Putamen (tissue), 1 donor: ENCODE results near the gene CTIF.
A peak's percentile ranks its signal among the peaks of the same experiment; 100 is the strongest.
"Not testable (repeated sequence)": the region's sequence is repeated elsewhere in the genome, so short reads cannot be mapped to it uniquely, and the experiment has no call there.

Experiments used
- DNase-seq: peaks from one replicate; pipeline ENCODE4 v3.0.0-alpha.2; 2016; ENCODE audit warnings: low spot score

Gene CTIF

DNA sequence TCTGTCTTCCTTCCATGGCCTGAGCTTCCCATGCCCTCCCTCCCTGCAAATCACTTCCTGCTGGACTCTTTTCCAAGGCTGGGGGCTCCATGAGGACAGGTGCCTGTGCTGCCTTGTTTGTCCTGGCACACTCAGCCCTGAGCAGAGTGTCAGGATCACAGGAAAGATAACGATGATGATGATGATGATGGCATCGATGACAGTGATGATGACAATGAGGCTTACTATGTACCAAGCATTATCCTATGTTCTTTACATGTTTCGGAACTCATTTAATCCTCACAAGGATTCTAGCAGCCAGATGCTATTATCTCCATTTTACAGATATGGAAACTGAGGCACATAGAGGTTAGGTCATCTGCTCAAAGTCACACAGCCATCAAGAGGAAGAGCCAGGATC, 170.0 kb downstream of the CTIF start:
- no peak for DNase-seq

DNA sequence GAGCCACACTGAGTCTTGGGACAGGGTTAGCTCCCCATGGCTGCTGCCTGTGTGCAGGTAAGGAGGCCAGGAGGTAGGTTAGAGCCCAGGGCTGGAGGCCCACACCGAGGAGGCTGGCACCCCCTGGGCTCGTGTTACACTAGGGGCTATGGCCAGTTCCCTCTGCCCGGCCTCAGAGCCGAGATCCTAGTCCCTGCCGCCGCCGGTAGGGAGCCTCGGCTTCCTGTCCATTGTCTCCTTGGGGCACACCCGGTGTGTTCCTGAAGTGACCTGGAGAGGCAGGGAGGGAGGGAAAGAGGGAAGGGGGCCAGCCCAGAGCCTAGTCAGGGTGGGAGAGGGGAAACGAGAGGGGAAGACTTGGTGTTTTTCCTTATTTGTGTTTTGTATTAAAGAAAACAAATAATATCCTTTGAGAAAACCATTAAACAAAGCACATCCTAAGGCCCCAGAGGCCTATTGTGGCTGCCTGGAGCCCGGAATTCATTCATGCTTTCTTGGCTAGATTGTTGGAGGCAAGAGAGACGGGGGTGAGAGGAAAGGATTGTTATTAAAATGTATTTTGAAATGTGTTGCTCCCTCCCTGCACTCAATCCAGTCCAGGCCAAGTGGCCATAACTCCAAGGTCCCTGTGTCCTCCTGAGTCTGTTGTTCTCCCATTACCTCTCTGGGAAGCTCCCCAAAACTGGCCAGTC, 170.7 kb downstream of the CTIF start:
- no peak for DNase-seq

DNA sequence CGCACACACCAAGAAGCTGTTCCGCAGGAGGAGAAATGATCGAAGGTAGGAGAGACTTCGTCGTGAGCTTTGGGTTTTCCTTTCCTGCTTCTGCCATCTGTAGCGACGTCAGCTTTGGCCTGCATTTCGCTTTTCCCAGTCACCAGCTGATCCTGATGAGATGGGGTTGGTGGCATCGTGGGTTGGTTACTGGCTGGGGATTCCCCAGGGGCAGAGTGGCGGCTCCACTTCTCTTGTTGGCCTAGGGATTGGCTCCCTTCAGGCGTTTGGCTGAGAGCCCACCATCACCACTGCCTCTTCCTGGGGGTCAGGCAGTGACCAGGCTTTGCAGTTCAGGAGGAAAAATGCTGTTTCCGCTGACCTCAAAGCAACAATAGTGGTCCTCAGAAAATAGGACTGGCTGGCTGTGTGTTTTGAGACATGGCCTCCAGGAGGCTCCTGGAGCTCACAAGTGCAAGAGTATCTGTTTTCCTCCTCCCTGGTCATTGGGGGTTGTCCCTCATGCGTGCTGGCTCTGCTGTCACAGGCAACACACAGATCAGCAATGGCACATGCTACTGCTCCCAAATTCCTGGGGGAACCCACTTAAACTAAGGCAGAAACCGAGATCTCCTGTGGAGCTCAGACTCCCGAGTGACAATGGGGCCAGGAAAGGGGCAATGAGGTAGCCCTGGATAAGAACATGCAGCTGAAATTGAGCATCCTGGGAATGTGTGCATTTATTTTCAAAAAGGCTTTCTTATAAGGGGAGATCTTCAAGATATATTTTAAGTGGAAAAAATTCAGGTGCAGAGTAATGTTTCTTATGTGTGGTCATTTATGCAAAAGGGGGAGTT, 173.0 kb downstream of the CTIF start:
- DNase-seq = no peak

DNA sequence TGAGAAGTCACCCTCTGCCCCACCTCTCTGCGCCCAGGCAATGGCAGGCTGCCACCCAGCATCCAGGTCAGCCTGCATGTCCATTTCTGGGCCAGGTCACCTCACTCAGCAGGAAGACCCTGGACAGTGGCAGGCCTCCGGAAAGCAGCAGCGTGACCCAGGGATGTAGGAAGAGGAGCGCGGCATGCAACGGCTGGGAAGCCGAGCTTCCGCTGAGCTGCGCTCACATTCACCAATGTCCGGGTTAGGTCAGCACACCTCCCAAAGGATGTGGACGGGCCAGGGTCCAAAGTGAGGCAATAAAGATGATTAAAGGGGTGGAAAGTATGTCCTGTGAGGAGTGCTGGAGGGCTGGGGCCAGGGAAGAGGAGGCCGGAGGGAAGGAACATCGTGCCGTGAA, 174.5 kb downstream of the CTIF start:
- no peak for DNase-seq

DNA sequence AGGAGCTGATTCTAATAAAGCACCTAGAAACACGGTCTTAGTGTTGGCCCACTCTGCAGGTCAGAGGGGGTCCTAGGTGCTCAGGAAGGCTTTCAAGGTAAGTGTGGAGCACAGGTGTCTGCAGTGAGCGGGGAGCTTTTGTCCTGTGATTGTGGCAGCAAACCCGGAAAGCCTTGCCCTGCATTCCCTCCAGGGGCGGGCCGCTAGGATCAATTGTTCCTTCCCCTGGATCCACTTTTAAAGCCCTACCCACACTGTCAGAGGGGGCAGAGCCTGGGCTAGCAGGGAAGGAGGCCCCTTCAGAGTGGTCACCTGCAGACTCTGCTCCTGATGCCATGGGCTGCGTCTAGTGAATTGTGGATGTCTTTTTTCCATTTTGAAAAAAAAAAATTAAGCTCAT, 176.0 kb downstream of the CTIF start:
- no peak for DNase-seq

DNA sequence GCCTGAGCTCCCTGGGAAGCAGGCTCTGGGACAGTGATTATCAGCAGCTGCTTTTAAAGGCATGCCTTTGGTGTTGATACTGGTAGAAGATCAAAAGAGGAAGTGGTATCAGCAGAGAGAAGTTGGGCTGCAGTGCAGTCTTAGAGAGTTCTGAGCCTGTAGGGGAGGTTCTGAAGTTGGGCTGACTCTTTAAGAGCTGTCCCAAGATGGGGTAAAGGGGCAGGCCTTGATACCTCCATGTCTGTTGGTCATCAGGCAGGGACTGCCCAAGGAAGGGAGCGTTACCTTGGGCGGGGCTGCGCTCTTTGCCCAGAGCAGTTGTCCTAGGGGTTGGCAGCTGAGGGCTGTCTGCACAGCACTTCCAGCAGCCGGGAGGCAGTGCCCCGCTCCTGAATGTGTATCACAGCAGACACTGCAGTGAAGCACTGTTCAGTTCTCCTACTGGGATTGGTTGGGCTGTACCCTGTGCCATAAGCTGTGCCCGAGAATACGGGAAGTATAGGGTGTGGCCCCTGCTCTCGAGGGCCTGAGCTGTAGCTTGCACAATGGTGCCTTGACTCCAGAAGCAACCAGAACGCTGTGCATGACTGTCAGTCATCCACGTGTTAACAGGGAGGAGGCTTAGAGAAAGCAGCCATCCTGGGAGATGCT, 177.0 kb downstream of the CTIF start:
- DNase-seq = peak; percentile 58

DNA sequence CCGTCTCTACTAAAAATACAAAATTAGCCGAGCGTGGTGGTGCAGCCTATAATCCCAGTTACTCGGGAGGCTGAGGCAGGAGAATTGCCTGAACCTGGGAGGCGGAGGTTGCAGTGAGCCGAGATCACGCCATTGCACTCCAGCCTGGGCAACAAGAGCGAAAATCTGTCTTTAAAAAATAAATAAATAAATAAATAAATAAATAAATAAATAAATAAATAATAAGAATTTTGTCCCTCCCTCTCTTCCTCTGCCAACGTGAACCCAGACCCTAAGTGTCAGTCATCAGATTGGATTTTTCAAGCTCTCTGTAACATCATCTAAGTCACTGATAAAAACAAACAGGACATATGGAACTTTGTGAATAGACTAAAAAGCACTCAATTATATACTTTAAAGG, 178.4 kb downstream of the CTIF start:
- DNase-seq = not testable (repeated sequence)

DNA sequence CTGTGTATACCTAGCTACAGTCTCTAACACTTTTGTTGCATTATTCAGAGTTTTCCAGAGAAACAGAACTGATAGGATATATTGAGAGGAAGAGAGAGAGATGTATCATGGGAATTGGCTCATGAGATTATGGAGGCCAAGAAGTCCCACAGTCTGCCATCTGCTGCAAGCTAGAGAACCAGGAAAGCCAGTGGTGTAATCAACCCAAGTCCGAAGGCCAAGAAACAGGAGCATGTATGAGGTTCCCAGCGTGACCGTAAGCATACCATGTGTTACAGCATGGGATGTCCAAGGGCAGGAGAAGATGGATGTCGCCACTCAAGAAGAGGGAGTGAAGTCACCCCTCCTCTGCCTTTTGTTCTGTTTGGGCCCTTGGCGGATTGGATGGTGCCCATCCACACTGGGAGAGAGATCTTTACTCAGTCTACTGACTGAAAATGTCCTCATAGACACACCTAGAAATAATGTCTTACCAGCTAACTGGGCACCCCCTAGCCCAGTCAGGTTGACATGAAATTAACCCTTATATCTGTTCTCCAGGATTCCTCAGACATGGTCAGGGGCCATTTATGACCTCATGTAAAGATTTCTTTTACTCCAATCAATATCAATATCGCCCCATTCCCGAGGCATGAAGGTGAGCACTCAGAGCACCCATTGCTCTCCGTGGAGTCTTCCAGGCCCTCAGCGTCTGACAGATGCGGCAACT, 179.6 kb downstream of the CTIF start:
- no peak for DNase-seq

DNA sequence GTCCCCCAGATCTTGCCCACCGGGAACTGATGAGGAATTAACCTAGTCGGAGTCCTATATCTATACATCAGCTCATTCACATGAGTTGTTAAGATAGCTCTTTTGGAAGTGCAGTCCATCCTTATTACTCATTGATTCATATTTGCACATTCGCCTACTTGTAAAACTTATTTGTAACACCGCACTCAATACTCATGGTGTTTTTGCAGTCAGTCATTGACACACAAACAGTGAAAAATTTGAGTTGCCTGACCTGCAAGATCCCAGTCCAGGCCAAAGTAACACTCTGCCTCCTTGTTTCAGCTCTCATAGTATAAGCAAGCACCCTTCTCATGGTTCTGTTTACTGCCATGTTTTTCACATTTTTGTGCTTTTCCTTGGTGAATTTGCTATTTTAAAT, 180.6 kb downstream of the CTIF start:
- DNase-seq = no peak

DNA sequence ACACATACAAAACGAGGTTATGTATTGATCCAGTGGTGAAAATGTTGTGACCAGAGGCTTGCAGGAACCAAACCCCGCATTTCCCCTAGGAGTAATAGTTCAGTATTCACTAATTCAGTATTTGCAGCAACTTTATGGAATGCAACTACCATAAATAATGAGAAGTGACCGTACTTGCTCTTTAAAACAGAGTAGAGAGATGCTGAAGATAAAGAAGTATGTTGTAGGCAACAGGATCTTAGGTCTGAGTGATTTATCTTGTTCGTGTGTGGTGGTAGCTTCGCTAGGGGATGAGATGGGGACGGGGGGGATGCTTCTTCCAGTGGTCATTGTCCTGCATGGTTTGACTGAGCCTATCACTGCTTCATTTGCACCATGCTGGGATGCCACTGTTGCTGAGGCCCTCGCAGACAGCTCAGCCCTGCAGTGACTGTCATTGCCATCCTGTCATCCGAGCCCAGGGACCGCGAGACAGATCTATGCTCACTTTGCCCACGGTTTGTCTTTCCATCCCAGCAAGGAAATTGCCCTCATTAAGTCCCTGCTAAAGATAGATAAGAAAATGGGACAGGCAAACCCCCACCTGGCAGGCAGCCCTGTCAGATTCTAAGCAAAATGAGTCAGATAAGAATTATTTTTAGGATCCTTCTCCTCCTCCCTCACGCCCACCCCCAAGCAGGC, 181.3 kb downstream of the CTIF start:
- peak; percentile 80 for DNase-seq

DNA sequence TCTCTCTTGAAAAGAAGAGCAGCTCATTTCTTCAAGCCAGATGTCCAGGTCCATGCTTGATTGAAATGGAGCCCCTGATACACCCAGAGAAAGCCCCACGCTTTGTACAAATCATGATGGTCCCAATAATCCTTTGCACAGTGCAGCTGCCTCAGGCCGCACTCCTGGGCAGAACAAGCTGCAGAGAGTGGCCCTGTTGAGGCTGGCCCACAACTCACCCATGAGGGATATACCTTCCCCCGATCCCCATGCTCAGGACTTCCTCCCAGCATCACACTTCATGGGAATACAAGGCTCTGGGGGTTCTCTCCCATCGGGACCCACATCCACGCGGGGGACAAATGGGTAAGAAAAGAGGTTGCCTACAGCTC, 181.8 kb downstream of the CTIF start:
- DNase-seq = no peak

DNA sequence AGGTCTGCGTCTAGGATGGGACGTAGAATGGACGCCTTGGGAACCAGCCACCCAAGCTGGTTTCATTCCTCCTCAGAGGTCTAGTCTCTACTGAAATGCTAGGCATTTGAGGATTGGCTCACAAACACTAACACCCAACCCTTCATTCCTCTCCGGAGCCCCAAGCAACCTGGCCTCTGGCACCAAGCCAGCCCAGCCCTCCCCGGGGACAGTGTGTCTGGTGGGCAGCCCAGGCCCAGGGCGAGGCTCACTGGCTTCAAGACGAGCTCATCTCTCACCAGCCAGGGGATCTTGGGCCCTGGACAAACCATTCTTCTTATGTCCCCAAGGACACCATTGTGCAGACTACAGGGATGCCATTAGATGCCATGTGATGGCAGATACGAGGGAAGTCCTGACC, 182.5 kb downstream of the CTIF start:
- no peak for DNase-seq

DNA sequence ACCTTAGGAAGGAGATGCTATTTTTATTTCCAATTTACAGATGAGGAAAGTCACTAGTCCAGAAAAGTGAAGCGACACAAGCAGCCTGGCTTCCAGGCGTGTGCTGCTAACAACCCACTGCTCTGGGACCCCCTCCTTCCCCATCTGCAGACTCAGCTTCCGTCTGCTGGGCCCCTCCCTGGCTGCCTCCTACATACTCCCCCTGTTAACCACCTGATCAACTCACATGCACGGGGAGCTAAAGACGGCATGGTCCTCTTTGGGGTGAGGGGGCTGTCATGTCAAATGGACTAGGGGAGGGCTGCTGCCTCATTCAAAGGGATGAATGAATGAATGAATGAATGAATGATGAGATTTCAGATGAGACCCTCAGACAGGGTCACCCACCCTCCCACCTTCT, 184.2 kb downstream of the CTIF start:
- no peak for DNase-seq

DNA sequence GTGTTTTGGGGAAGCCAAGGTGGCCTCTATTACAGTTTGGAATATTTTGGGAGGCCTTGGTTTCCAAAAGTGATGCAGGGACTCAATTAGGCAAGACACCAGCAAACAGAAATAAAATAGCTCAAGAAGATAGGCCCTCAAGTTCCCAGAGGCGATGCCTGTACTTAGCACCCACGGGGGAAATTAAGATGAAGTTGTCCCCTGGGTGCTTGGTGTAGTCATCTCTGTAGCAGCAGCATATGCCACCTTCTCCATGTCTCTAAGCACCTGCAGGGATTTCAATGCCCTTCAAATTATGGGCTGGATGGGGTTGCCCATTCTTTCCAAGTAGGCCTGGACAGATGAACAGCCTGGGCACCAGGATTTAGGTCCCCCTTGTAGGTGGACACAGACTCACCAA, 185.0 kb downstream of the CTIF start:
- no peak for DNase-seq

DNA sequence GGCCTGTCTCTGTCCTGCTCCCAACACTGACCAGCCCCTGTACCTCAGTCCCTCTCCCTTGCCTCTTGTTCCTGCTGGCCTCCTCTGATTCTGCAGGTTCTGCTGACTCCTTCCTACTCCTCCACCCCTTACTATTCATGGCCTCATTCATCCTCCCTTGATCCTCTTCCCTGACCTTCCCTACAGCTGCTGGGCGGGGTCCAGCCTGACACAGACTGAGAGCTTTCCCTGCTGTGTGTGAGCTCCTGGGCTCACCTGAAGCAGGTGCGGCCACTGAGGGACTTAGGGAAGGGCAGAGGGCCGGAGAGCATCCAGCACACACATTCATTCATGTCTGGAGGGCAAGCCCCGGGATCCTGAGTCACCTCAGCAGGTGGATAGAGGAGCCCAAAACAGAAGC, 185.6 kb downstream of the CTIF start:
- DNase-seq = no peak

DNA sequence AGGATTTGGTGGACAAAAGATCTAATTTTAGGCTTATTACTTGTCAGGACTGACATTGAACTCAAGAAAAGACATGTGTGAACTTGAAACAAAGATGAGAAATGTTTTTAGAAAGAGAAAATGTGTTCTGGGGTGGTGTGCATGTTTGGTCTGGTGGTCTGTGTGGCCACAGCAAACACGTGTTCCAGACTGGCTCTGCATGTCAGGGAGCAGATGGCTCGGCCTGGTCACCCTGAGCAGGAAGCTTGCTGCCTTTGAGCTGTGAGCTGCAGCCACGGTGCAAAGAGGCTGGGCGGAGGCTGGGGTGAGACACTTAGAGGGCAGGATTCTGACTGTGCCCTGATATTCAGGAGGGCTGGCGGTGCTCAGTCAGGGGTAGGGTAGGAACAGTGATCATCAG, 186.1 kb downstream of the CTIF start:
- no peak for DNase-seq

DNA sequence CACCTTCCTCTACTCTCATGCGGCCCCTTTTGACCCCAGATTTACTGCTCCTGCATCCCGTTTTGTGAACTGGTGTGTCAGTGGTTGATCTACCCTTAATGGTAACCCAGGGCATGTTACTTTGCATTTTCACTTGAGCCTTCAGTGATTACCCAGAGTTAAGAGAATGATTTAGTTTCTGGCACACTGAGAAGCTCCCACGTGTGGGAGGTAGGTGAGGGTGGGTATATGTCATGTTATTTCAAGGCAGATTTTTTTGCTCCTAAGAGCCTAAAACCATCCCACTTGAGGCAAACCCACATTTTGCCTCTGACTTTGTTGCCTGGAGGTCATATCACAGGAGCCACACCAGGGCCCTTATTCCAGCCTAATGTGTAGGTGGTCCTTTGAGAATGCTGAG, 186.7 kb downstream of the CTIF start:
- peak; percentile 70 for DNase-seq

DNA sequence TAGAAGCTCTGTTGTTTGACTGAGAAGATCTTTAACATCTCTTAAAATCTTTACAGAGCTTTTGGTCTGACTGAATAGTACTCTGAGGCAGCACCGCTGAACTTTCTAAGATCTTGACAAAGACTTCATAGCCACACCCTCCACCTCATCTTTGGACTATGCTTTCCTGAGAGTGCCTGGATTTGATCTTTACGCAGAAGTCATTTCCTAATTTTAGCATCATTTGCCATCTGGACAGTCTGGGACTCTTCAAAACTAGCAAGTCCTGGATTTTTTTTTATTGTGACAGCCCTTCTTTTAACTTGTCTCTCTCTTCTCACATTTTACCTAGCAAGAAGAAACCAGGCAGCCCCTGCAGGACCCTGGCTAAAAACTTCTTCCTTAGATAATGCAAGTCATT, 188.8 kb downstream of the CTIF start:
- DNase-seq = no peak

DNA sequence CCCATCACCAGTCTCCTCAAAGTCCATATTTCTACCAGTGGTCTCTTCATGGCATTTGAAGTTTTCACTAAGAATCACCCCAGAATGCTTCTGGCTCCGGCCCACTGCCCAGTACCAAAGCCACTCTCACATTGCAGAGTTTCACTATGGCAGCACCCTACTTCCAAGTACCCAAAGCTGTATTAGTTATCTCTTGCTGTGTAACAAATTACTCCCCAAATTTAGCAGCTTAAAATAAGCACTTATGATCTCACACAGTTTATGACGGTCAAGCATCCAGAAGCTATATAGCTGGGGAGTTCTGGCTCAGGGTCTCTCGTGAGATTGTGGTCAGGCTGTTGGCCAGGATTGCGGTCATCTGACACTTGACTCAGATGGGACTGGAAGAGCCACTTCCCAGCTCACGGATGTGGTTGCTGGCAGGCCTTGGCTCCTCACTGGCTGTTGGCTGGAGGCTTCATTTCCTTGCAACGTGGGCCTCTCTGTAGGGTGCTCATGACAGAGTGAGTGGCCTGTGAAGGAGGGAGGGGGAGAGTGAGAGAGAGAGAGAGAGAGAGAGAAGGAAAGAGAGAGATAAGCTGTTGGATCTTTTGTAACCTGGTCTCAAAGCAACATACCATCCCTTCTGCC, 189.5 kb downstream of the CTIF start:
- no peak for DNase-seq

DNA sequence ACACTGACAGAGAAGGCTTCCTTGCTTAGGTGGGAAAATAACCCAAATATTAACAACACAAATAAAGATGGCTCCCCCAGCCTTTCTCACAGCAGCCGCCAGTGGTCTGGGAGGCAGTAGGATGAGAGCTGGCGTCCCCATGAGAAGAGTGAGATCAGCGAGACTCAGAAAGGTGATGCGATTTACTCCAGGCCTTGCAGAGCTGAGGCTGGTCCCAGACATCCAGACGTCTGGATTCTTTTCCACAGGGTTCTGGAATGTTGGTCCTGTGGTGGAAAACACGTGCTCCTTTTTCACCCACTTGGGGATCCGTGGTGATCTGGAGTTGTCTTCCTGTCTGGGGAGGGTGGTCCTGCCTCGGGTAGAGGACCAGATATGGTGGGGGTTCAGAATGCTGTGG, 190.6 kb downstream of the CTIF start:
- no peak for DNase-seq

DNA sequence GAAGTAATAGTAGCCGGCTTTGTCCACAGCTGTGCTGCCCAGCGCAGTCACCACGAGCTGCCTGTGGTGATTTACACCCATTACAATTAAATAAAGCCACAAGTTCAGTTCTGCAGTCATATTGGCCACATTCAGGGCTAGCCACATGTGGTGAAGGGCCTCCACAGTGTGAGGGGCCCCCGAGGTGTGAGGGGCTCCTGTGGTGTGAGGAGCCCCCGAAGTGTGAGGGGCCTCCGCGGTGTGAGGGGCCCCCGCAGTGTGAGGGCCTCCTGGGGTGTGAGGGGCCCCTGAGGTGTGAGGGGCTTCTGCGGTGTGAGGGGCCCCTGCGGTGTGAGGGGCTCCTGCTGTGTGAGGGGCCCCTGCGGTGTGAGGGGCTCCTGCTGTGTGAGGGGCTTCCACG, 191.2 kb downstream of the CTIF start:
- no peak for DNase-seq
